ENCODE measurements around the gene CCDC169.
"Not testable (repeated sequence)": the region's sequence is repeated elsewhere in the genome, so short reads cannot be mapped to it uniquely, and the experiment has no call there.

The CCDC169 gene

GRCh38 chr13:36313047-36313969 is 15.7 kb upstream of the CCDC169 start:
- in situ Hi-C loops (cut with HindIII; ENCODE audit: low sequenced_read_pairs) = no loop called here
- no peak for DNase-seq (ENCODE audit: low read depth)
- TF ChIP-seq CTCF (IDR thresholded peaks at IDR 0.05; ENCODE audit: low read depth, low read length, missing control alignments) = no peak
- H3K4me3 ChIP-seq (ENCODE audit: low read depth, low read length) = no peak overlapping the region

GRCh38 chr13:36310417-36311108 is 12.9 kb upstream of the CCDC169 start:
- DNase-seq (ENCODE audit: low read depth) = no peak
- no peak for TF ChIP-seq CTCF (IDR thresholded peaks at IDR 0.05; ENCODE audit: low read depth, low read length, missing control alignments)
- no peak overlapping the region for H3K4me3 ChIP-seq (ENCODE audit: low read depth, low read length)
- in situ Hi-C loops (cut with HindIII; ENCODE audit: low sequenced_read_pairs) = no loop called here

DNA sequence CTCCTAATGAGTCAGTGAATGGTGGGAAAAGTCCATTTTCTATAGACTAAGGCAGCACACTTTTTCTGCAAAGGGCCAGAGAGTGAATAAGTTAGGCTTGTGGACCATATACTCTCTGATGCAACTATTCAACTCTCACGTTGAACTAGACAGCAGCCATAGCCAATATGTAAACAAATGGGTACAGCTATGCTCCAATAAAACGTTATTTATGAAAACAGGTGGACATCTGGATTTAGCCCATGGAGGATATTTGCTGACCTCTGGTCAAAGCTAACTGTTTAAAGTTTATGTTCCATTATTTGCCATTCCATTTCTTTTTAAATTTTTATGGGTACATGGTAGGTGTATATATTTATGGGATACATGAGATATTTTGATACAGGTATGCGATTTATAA is 4.7 kb upstream of the CCDC169 start:
- H3K4me3 ChIP-seq (ENCODE audit: low read depth, low read length) = no peak overlapping the region
- in situ Hi-C loops (cut with HindIII; ENCODE audit: low sequenced_read_pairs) = no loop called here
- no peak for TF ChIP-seq CTCF (IDR thresholded peaks at IDR 0.05; ENCODE audit: low read depth, low read length, missing control alignments)
- DNase-seq (ENCODE audit: low read depth) = no peak

- in situ Hi-C loops (cut with HindIII; ENCODE audit: low sequenced_read_pairs); DNase-seq (ENCODE audit: low read depth); H3K4me3 ChIP-seq (ENCODE audit: low read depth, low read length): not testable (repeated sequence)
These were observed 1.9 kb upstream of the CCDC169 start for GRCh38 chr13:36299469-36299868.

DNA sequence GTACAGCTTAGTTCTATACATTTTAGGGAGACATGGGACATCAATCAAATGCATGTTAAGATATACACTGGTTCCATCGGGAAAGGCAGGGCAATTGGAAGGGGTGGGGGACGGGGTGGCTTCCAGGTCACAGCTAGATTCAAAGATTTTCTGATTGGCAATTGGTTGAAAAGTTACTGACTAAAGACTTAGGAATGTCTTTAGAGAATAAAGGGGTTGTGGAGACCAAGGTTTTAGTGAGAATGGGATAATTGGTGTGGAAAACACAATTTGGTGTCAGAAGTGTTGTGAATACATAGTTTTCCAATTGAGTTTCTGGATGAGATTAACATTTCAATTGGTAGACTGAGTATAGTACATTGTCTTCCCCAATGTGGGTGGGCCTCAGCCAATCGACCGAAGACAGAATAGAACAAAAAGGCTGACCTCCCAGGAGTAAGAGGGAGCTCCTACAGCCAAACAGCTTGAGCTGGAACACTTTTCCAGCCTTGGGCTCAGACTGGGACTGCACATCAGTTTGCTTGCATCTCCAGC is 988 bp upstream of the CCDC169 start:
- peak; percentile 11 for DNase-seq (ENCODE audit: low read depth)
- peak overlapping the region; percentile 64 for H3K4me3 ChIP-seq (ENCODE audit: low read depth, low read length)
- in situ Hi-C loops (cut with HindIII; ENCODE audit: low sequenced_read_pairs) = no loop called here
- no peak for TF ChIP-seq CTCF (IDR thresholded peaks at IDR 0.05; ENCODE audit: low read depth, low read length, missing control alignments)

DNA sequence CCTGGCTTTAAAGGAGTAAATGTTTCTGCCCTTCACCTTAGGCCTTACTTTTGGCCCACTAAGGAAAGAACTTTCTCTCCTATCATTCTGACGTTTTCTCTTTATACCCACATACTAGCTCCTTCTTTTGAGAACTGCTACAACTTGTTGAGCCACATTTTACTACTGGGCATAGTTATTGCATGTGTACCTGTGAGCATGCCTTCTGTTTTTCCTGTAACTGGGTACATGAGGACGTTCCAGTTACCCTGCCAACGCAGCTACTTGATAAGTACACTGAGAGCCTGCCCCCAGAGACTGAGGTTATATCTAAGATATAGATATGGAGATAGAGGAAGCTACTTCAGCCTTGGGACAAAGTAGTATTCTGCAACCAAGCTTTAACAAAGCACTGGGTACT is 3.5 kb downstream of the CCDC169 start:
- in situ Hi-C loops (cut with HindIII; ENCODE audit: low sequenced_read_pairs) = no loop called here
- H3K4me3 ChIP-seq (ENCODE audit: low read depth, low read length) = no peak overlapping the region
- no peak for DNase-seq (ENCODE audit: low read depth)
- TF ChIP-seq CTCF (IDR thresholded peaks at IDR 0.05; ENCODE audit: low read depth, low read length, missing control alignments) = no peak

DNA sequence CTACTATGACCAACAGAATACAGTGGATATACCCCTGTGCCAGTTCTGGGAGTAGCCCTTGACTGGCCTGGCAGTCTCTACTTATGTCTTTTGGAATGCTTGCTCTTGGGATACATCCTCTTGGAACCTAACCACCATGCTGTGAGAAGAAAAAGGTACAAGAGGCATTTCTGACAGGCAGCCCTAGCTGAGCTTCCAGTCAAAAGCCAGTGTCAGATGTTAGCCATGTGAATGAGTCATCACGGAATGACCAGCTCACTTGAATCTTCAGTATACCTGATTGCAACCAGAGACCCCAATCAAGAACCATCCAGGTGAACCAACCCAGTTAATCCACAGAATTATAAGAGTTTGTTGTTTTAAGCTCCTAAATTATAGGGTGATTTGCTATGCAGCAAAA is 4.1 kb downstream of the CCDC169 start:
- no peak for TF ChIP-seq CTCF (IDR thresholded peaks at IDR 0.05; ENCODE audit: low read depth, low read length, missing control alignments)
- H3K4me3 ChIP-seq (ENCODE audit: low read depth, low read length) = no peak overlapping the region
- DNase-seq (ENCODE audit: low read depth) = no peak
- in situ Hi-C loops (cut with HindIII; ENCODE audit: low sequenced_read_pairs) = no loop called here

Measured in astrocyte of the cerebellum (primary cell).